ENCODE measurements around the gene C17orf113. TPM values are rescaled to one million over a fixed set of nuclear protein-coding genes. Genes with fewer than 3 reads are reported as not detected.

Gene C17orf113
- total and polyA plus RNA-seq, 2 of the 13 experiments (the other 11 are each of a cell fraction or from before 2014, with no cell fraction given), result 0.87 to 1.1 TPM

- TF ChIP-seq SMARCE1 (IDR thresholded peaks at IDR 0.05; ENCODE audit: borderline replicate concordance), result no peak
- TF ChIP-seq ISL2 (CRISPR knock-in tag; IDR thresholded peaks at IDR 0.05), result no peak
- no peak for TF ChIP-seq ZNF512 (CRISPR knock-in tag; IDR thresholded peaks at IDR 0.05)
- TF ChIP-seq KDM3A (CRISPR knock-in tag; IDR thresholded peaks at IDR 0.05; ENCODE audit: low read depth), result no peak
- TF ChIP-seq GFI1 (CRISPR knock-in tag; IDR thresholded peaks at IDR 0.05; ENCODE audit: borderline replicate concordance), result no peak
- no peak for TF ChIP-seq ZNF263 (CRISPR knock-in tag; IDR thresholded peaks at IDR 0.05)
- TF ChIP-seq ZNF737 (CRISPR knock-in tag; IDR thresholded peaks at IDR 0.05; ENCODE audit: borderline replicate concordance), result no peak
- TF ChIP-seq NCOA5 (CRISPR knock-in tag; IDR thresholded peaks at IDR 0.05), result no peak
- no peak for TF ChIP-seq ZNF597 (CRISPR knock-in tag; IDR thresholded peaks at IDR 0.05)
- no peak for TF ChIP-seq ZMAT3 (CRISPR knock-in tag; conservative IDR thresholded peaks at IDR 0.05)
- no peak for TF ChIP-seq NR1H2 (CRISPR knock-in tag; IDR thresholded peaks at IDR 0.05; ENCODE audit: borderline replicate concordance, low read depth)
- TF ChIP-seq ZNF280B (CRISPR knock-in tag; IDR thresholded peaks at IDR 0.05; ENCODE audit: borderline replicate concordance), result no peak
- peak; percentile 61; the same call in 1 of the 2 replicates for TF ChIP-seq ZNF574 (CRISPR knock-in tag; IDR thresholded peaks at IDR 0.05)
- no peak for TF ChIP-seq ZNF740 (CRISPR knock-in tag; IDR thresholded peaks at IDR 0.05)
- no peak for TF ChIP-seq ZNF224 (CRISPR knock-in tag; IDR thresholded peaks at IDR 0.05)
- no peak for TF ChIP-seq GABPA (IDR thresholded peaks at IDR 0.05; ENCODE audit: low read depth, low read length)
- no peak for TF ChIP-seq GABPA (CRISPR knock-in tag; IDR thresholded peaks at IDR 0.05; ENCODE audit: low read depth)
- TF ChIP-seq MED13 (CRISPR knock-in tag; IDR thresholded peaks at IDR 0.05), result no peak
- TF ChIP-seq ZSCAN25 (CRISPR knock-in tag; IDR thresholded peaks at IDR 0.05), result no peak
- TF ChIP-seq REL (CRISPR knock-in tag; conservative IDR thresholded peaks at IDR 0.05), result no peak
- TF ChIP-seq CEBPB (IDR thresholded peaks at IDR 0.05; ENCODE audit: borderline replicate concordance, low read depth, low read length), result no peak
- no peak for TF ChIP-seq ZNF260 (CRISPR knock-in tag; IDR thresholded peaks at IDR 0.05; ENCODE audit: borderline replicate concordance, low read depth)
- 0 out of 2 replicates have a peak, but pooled peaks have one; percentile 41 for TF ChIP-seq WIZ (CRISPR knock-in tag; IDR thresholded peaks at IDR 0.05)
- peak; percentile 75 for TF ChIP-seq SALL1 (CRISPR knock-in tag; IDR thresholded peaks at IDR 0.05)
- TF ChIP-seq ZMYM3 (CRISPR knock-in tag; IDR thresholded peaks at IDR 0.05), result peak; percentile 62; the same call in 1 of the 2 replicates
Measured at GRCh38 chr17:42031584-42031983, 18.8 kb downstream of the C17orf113 start (continued).

All from HepG2 (cell line).